Measurements from ENCODE around the gene VAV2.

The VAV2 gene

GRCh38 chr9:133791069-133791468 lies 201.1 kb downstream of the VAV2 start:
- no peak for DNase-seq

GRCh38 chr9:133789778-133790177 lies 202.3 kb downstream of the VAV2 start:
- DNase-seq: no peak

GRCh38 chr9:133788819-133789717 lies 203.1 kb downstream of the VAV2 start:
- DNase-seq: no peak

- DNase-seq: no peak
Observed at GRCh38 chr9:133788045-133788818, 203.9 kb downstream of the VAV2 start.

GRCh38 chr9:133787754-133788025 lies 204.4 kb downstream of the VAV2 start:
- peak; percentile 4 for DNase-seq

GRCh38 chr9:133786907-133787753 lies 205.0 kb downstream of the VAV2 start:
- DNase-seq: no peak

GRCh38 chr9:133786371-133786753 lies 205.8 kb downstream of the VAV2 start:
- no peak for DNase-seq

GRCh38 chr9:133785753-133786370 lies 206.3 kb downstream of the VAV2 start:
- DNase-seq: no peak

- no peak for DNase-seq
Observed at GRCh38 chr9:133784731-133785561, 207.2 kb downstream of the VAV2 start.

- DNase-seq: no peak
Observed at GRCh38 chr9:133783331-133783731, 208.8 kb downstream of the VAV2 start.

- DNase-seq: peak; percentile 64
Observed at GRCh38 chr9:133782157-133783130, 209.7 kb downstream of the VAV2 start.

GRCh38 chr9:133781828-133782135 lies 210.3 kb downstream of the VAV2 start:
- no peak for DNase-seq

- DNase-seq: no peak
Observed at GRCh38 chr9:133780962-133781827, 210.9 kb downstream of the VAV2 start.

- DNase-seq: no peak
Observed at GRCh38 chr9:133780404-133780945, 211.6 kb downstream of the VAV2 start.

- DNase-seq: no peak
Observed at GRCh38 chr9:133779516-133780403, 212.4 kb downstream of the VAV2 start.

GRCh38 chr9:133779081-133779480 lies 213.0 kb downstream of the VAV2 start:
- DNase-seq: no peak

- no peak for DNase-seq
Observed at GRCh38 chr9:133778336-133779013, 213.6 kb downstream of the VAV2 start.

- no peak for DNase-seq
Observed at GRCh38 chr9:133777871-133778270, 214.3 kb downstream of the VAV2 start.

Data from activated CD4-positive, alpha-beta T cell treated with anti-CD3 and anti-CD28 coated beads, Interleukin-2, Interleukin-6, amounts not matched to agents 100 ng/mL and 50 ng/mL, durations not matched to agents 16 hours and 8 hours (primary cell).